ENCODE measurements around the gene VASH1.

VASH1 gene

DNA sequence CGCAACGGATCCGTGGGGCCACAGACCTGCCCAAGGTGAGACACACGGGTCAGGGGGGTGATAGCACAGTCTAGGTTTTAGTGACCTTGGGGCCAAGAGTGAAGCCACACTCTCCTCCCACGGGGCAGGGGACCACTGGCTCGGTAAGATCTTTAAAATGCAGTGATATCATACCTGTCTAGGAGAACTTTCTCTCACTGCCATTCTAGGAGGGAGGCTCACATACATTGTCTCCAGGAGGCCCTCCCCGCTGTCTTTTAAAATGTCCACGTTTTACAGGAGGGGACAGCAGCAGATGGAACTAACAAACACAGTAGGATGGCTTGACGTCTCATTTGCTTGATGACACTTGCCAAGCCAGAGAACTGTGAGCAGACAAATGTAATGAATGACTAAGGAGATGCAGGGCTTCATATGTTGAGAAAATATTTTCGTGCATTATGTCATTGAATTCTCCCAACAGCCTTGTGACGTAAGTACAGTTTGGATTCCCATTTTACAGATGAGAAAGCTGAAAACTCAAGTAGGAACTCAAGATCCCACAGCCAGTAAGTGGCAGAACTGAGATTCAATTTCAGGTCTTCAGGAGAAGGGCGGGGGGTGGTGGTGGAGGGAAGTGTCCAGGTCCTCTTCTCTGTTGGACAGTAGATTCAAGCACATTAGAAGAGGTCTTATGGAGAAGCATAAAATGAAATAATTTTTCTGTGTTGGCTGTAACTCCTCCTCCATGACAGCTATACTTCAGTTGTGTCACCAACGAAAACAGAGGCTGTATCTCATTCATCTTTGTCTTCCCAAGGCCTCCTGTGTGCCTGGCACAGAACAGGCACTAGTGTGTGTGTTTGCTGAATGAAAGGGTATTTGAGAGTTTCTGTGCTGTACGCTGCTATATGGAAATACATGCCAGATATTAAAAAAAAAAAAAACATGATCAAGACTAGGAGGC is 2.1 kb downstream of the VASH1 start:
- peaks cover 36% of the 10 kb centered on the region for H3K4me1 ChIP-seq (ENCODE audit: control insufficient read depth, insufficient read depth, low read length)
- H3K4me3 ChIP-seq (ENCODE audit: low read length in 2 of 2), result peak overlapping the region; percentile 10 to 81
- H3K9ac ChIP-seq (ENCODE audit: low read length in 2 of 2), result no peak overlapping the region
- H3K27me3 ChIP-seq (ENCODE audit: control insufficient read depth in 1 of 2, insufficient read depth in 2 of 2, low read length in 2 of 2), result peaks cover 4 to 9% of the 10 kb centered on the region in 2 donors
- no peak overlapping the region for H3K27ac ChIP-seq (ENCODE audit: low read length)
- H3K9me3 ChIP-seq (ENCODE audit: control insufficient read depth in 2 of 2, low read length in 2 of 2), result no peaks in the 10 kb centered on the region
- H3K36me3 ChIP-seq (ENCODE audit: control insufficient read depth in 2 of 2, insufficient read depth in 2 of 2, low read length in 2 of 2), result no peaks in the 10 kb centered on the region

DNA sequence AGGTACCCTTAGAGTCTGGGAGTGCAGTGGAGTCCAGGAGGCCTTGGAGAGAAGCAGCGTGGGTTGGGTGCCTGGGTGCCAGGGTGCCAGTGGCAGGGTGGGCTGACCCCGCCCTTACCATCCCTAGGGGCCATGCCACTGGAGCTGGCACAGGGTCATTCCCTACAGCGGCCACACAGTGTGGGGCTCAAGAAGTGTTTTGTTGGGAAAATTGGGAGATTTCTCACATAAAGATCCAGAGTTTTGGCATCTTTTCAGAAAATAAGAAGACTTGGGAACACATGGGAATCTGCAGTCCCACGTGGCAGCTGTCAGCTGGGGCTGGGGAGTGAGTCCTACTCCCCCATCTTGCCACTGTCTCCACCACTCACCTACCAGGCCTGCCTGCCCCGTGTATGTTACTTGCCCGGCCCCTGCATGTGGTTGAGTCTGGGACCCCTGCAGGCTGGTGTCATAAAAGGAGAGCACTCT is 4.2 kb downstream of the VASH1 start:
- peaks cover 35% of the 10 kb centered on the region for H3K4me1 ChIP-seq (ENCODE audit: control insufficient read depth, insufficient read depth, low read length)
- no peaks in the 10 kb centered on the region for H3K9me3 ChIP-seq (ENCODE audit: control insufficient read depth in 2 of 2, low read length in 2 of 2)
- H3K36me3 ChIP-seq (ENCODE audit: control insufficient read depth in 2 of 2, insufficient read depth in 2 of 2, low read length in 2 of 2), result no peaks in the 10 kb centered on the region
- H3K27me3 ChIP-seq (ENCODE audit: control insufficient read depth in 1 of 2, insufficient read depth in 2 of 2, low read length in 2 of 2), result peaks cover 4 to 9% of the 10 kb centered on the region in 2 donors
- no peak overlapping the region for H3K27ac ChIP-seq (ENCODE audit: low read length)
- no peak overlapping the region for H3K4me3 ChIP-seq (ENCODE audit: low read length in 2 of 2)
- H3K9ac ChIP-seq (ENCODE audit: low read length in 2 of 2), result no peak overlapping the region

DNA sequence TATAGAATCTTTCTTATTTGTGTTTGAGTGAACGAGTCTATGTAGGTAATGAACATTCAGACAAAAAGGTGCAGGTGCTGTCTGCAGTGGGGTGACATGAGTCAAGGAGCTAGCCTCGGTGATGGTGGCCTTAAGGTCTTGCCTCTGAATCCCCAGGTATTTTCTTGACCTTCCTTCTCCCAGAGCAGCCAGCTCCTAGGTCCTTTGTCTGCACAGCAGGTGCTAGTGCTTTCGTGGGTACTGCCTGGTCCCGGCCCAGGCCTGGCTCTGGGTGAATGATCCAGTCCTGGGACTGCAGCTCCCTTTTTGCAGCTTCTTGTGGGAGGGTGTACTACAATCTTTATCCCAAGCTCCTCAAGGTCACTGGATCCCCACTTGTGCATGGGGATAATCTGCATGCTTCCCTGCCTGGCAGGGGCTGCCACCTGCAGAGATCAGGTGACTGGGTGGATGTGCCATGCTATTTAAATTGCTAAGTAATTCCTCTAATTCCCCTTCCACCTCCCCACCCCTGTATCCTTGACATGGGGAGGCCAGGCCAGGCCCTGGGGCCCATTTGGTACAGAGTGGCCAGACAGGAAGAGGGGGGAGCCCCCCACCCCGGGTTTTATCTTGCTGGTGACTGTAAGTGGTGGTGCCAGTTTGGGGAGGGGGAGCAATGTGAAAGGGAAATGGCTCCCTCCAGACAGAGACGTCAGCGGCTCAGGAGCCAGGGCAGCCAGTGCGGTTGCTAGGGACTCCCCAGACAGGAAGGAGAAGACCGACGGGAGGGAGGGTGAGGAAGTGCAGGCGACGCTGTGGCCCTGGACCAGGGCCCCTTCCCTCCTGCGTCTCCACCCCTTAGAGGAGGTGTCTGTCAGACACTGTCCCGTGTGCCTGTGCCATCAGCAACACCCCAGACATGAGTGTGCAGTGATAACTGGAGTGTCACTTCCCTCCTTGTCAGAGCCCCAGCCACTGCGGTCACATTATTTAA is 6.7 kb downstream of the VASH1 start:
- Histone ChIP-seq H3K27me3 (ENCODE audit: control insufficient read depth in 1 of 2, insufficient read depth in 2 of 2, low read length in 2 of 2) (no peaks in the 10 kb centered on the region), H3K9ac (ENCODE audit: low read length in 2 of 2) (no peak overlapping the region), H3K9me3 (ENCODE audit: control insufficient read depth in 2 of 2, low read length in 2 of 2) (no peaks in the 10 kb centered on the region), H3K4me1 (ENCODE audit: control insufficient read depth, insufficient read depth, low read length) (peaks cover 20% of the 10 kb centered on the region), H3K36me3 (ENCODE audit: control insufficient read depth in 2 of 2, insufficient read depth in 2 of 2, low read length in 2 of 2) (no peaks in the 10 kb centered on the region), H3K27ac (ENCODE audit: low read length) (no peak overlapping the region), H3K4me3 (ENCODE audit: low read length in 2 of 2) (no peak overlapping the region)

DNA sequence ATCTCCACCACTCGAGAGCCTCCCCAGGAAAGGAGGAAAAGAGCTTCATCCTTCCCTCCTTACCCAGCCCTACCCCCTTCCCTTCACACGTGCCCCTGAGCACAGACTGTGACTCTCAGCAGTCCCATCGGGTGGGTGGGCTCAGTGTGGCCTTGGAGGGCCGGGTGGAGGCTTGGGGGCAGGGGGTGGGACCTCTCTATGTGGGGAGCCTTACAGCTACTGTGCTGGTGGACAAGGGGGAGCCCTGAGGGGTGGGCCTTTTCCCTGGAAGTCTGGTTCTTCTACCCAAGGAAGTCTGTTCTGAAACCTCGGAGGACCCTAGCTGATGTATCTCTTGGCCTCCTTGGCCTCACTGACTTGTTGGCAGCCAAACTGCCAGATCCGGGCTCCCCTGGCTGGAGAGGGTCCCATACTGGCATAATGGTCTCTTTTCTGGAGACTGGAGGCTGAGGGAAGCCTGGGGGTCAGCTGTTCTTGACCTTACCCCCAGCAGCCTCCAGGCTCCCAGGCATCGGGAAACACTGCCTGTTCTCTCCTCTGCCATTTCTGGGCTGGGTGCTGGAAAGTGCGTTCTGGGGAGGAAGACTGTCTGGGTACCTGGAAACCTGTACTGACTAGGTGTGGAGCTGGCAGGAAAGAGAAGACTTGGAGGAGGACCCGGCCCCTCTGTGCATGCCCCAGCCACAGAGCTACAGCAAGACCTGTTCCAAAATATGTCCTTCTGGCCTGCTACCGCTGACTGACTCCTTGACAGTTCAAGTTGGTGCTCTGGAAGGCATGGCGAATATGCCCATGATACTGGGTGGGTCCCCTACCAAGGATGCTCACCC is 7.6 kb downstream of the VASH1 start:
- Histone ChIP-seq H3K27ac (ENCODE audit: low read length) (no peak overlapping the region), H3K36me3 (ENCODE audit: control insufficient read depth in 2 of 2, insufficient read depth in 2 of 2, low read length in 2 of 2) (no peaks in the 10 kb centered on the region), H3K27me3 (ENCODE audit: control insufficient read depth in 1 of 2, insufficient read depth in 2 of 2, low read length in 2 of 2) (no peaks in the 10 kb centered on the region), H3K4me3 (ENCODE audit: low read length in 2 of 2) (no peak overlapping the region), H3K9me3 (ENCODE audit: control insufficient read depth in 2 of 2, low read length in 2 of 2) (no peaks in the 10 kb centered on the region), H3K9ac (ENCODE audit: low read length in 2 of 2) (no peak overlapping the region), H3K4me1 (ENCODE audit: control insufficient read depth, insufficient read depth, low read length) (peaks cover 13% of the 10 kb centered on the region)

DNA sequence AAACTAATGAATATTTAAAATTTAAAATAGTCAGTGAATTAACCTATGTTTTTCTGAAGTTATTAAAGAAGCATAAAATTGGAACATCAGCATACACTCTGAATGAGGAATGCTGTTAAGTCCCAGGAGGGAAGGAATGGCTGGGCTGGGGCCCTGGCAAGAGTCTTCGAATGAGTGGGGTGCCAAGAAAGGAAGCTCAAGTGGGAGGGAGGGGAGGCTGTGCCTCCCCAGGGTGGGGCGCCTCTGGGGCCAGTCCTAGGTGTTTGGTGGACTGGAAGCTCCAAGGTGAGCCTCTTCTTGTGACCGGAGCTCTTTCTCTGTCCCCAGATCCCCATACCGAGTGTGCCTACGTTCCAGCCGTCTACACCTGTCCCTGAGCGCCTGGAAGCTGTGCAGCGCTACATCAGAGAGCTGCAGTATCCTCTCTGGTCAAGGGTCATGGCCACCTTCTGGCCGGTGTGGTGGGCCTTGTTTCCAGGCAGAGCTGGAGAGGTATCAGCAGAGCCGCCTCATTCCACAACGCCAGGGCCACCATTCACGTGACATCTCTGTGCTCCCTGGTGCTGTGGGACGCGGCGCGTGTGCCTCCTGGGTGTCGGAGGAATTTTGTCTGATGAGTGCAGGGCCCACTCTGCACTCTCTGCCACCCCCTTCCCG is 8.5 kb downstream of the VASH1 start:
- no peaks in the 10 kb centered on the region for H3K27me3 ChIP-seq (ENCODE audit: control insufficient read depth in 1 of 2, insufficient read depth in 2 of 2, low read length in 2 of 2)
- H3K9ac ChIP-seq (ENCODE audit: low read length in 2 of 2), result no peak overlapping the region
- no peaks in the 10 kb centered on the region for H3K9me3 ChIP-seq (ENCODE audit: control insufficient read depth in 2 of 2, low read length in 2 of 2)
- H3K4me1 ChIP-seq (ENCODE audit: control insufficient read depth, insufficient read depth, low read length), result peaks cover 12% of the 10 kb centered on the region
- H3K36me3 ChIP-seq (ENCODE audit: control insufficient read depth in 2 of 2, insufficient read depth in 2 of 2, low read length in 2 of 2), result no peaks in the 10 kb centered on the region
- H3K27ac ChIP-seq (ENCODE audit: low read length), result no peak overlapping the region
- H3K4me3 ChIP-seq (ENCODE audit: low read length in 2 of 2), result no peak overlapping the region

DNA sequence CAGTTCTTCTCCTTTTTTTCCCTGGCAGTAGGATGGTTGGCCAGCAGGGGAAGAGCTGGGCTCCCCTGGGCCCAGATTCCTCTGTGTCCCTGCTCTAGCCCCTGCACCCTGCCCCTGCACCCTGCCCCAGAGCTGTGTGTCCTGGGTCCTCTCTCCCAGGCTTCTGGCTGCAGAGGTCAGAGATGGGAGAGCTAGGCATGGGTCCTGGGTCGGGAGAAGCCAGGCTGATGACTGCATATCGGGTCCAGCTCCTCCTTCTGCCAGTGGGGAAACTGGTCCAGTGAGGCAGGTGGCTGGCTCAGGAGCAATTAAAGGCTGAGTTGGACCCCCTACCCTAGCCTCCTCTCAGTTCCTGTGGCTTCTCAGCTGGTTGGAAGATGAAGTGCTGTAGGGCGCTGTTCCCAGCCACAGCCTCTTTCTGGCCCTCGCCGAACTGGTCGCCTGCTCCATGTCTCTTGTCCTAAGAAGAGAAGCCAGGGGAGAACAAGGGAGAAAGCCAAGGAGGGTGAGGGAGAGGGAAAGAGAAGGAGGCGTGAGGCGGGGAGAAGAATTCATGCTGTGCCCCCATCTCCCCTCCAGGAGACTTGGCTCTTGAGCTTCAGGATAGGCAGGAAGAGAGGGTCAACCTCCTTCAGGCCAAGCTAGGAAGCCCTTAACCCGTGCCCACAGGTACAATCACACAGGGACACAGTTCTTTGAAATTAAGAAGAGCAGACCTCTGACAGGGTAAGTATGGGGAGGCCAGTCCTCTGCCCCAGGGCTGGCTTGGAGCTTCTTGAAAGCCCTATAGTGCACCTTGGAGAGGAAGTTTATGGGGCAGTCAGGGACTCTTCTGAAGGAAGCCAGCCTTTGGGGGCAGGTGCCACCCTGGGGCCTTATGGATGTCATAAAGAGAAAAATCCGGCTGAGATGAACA is 9.5 kb downstream of the VASH1 start:
- H3K27ac ChIP-seq (ENCODE audit: low read length), result no peak overlapping the region
- H3K4me1 ChIP-seq (ENCODE audit: control insufficient read depth, insufficient read depth, low read length), result peaks cover 6% of the 10 kb centered on the region

DNA sequence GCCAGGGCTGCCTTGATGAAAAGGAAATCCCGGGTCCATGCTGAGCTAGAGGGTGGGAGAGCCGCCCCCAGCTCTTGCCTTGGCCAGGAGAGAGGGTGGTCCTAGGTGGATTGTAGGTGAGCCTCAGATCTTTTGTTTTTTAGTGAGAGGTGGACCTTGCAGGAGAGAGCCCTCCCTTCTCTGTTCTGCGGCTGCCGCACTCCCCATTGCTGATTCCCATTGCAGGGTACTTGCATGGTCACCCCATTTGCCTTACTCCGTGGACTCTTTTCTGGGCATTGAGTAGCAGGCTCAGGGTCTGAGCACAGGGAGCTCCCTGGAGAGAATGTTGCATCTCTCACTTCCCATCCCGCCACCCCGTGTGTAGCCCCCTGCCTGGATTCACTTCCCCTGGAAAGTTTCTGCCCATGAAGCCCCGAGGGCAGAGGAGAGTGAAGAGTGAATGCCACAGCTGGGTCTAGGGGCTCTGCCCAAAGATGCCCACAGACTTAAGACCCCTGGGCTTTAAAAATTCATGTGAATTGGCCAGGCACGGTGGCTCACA is 10.2 kb downstream of the VASH1 start:
- no peak overlapping the region for H3K27ac ChIP-seq (ENCODE audit: low read length)
- peaks cover 6% of the 10 kb centered on the region for H3K4me1 ChIP-seq (ENCODE audit: control insufficient read depth, insufficient read depth, low read length)
- no peak overlapping the region for H3K4me3 ChIP-seq (ENCODE audit: low read length in 2 of 2)
- no peaks in the 10 kb centered on the region for H3K27me3 ChIP-seq (ENCODE audit: control insufficient read depth in 1 of 2, insufficient read depth in 2 of 2, low read length in 2 of 2)
- H3K9me3 ChIP-seq (ENCODE audit: control insufficient read depth in 2 of 2, low read length in 2 of 2), result no peaks in the 10 kb centered on the region
- no peaks in the 10 kb centered on the region for H3K36me3 ChIP-seq (ENCODE audit: control insufficient read depth in 2 of 2, insufficient read depth in 2 of 2, low read length in 2 of 2)
- H3K9ac ChIP-seq (ENCODE audit: low read length in 2 of 2), result no peak overlapping the region

More for the DNA sequence above, 9.5 kb downstream of the VASH1 start:
- H3K9ac ChIP-seq (ENCODE audit: low read length in 2 of 2), result no peak overlapping the region
- no peak overlapping the region for H3K4me3 ChIP-seq (ENCODE audit: low read length in 2 of 2)
- H3K36me3 ChIP-seq (ENCODE audit: control insufficient read depth in 2 of 2, insufficient read depth in 2 of 2, low read length in 2 of 2), result no peaks in the 10 kb centered on the region
- no peaks in the 10 kb centered on the region for H3K9me3 ChIP-seq (ENCODE audit: control insufficient read depth in 2 of 2, low read length in 2 of 2)
- H3K27me3 ChIP-seq (ENCODE audit: control insufficient read depth in 1 of 2, insufficient read depth in 2 of 2, low read length in 2 of 2), result no peaks in the 10 kb centered on the region

DNA sequence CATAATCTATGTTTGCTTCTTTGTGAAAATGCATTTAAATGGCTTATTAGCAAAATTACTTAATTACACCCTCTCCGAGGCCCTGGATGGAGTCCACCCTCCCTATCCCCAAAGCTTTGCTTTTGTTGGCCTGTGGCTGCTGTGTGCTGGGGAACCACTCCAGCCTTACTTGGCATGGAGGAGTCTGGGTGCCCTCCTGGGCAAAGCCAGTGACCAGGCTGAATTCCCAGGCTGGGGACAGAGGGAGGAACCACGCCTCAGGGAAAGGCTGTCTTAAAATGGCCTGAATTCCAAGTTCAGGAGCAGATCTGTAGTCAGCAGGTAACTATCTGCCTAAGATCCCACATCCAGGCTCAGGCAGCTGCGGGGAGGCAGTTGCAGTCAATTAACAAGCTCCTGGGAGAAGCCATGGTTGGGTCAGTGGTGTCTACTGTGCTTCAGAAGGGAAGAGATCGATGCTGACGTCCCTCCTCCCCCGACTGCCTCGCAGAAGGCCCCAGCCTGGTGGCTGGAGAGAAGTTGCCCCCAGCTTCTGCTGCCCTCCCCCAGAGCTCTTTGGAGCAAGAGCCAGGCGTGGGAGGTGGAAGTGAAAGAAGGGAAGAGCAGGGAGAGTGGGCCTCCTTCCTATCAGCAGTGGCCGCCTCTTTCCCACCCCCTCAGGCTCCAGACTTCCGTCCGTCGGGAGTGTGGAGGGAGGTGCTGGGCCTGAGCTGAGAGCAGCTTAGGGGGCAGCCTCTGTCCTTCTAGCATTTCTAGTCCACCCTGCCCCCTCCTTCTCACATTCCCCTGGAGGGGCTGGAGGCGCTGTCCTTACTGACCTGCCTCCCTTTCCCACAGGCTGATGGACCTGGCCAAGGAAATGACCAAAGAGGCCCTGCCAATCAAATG is 11.3 kb downstream of the VASH1 start:
- Histone ChIP-seq H3K4me3 (ENCODE audit: low read length in 2 of 2) (no peak overlapping the region), H3K27ac (ENCODE audit: low read length) (peak overlapping the region; percentile 64), H3K9ac (ENCODE audit: low read length in 2 of 2) (no peak overlapping the region), H3K9me3 (ENCODE audit: control insufficient read depth in 2 of 2, low read length in 2 of 2) (no peaks in the 10 kb centered on the region), H3K36me3 (ENCODE audit: control insufficient read depth in 2 of 2, insufficient read depth in 2 of 2, low read length in 2 of 2) (no peaks in the 10 kb centered on the region), H3K27me3 (ENCODE audit: control insufficient read depth in 1 of 2, insufficient read depth in 2 of 2, low read length in 2 of 2) (no peaks in the 10 kb centered on the region), H3K4me1 (ENCODE audit: control insufficient read depth, insufficient read depth, low read length) (peaks cover 9% of the 10 kb centered on the region)

All from stomach smooth muscle (tissue), 2 donors.